Measurements from ENCODE around the gene TMEFF2.
"Not testable (repeated sequence)": the region's sequence is repeated elsewhere in the genome, so short reads cannot be mapped to it uniquely, and the experiment has no call there.

Gene TMEFF2

DNA sequence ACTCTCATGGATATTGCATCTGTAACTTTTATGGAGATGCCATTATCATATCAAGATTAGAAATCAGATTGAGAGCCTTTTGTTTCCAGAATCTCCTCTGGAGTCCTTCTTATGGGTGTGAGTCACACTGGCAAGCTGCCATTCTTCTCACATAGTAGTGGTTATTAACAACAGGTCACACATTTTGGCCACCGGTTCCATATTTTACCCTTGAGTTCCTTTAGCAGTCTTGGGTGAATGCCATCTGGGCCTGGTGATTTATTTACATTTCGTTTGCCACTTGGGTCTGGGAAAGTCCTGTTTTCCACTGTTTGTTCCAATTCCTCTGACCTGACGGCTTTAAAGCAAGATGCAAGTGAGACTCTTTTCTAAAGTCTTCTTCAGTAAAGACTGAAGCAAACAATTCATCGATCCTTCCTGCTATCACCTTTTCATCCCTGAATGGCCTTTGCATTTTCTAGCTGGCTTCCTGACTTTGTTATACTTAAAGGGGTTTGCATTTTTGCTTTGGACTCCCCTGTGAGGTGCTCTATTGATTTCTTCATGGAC lies 267.3 kb downstream of the TMEFF2 start:
- no peak for DNase-seq

GRCh38 chr2:191926671-191927070 lies 268.1 kb downstream of the TMEFF2 start:
- DNase-seq: no peak

GRCh38 chr2:191923652-191923997 lies 271.1 kb downstream of the TMEFF2 start:
- no peak for DNase-seq

DNA sequence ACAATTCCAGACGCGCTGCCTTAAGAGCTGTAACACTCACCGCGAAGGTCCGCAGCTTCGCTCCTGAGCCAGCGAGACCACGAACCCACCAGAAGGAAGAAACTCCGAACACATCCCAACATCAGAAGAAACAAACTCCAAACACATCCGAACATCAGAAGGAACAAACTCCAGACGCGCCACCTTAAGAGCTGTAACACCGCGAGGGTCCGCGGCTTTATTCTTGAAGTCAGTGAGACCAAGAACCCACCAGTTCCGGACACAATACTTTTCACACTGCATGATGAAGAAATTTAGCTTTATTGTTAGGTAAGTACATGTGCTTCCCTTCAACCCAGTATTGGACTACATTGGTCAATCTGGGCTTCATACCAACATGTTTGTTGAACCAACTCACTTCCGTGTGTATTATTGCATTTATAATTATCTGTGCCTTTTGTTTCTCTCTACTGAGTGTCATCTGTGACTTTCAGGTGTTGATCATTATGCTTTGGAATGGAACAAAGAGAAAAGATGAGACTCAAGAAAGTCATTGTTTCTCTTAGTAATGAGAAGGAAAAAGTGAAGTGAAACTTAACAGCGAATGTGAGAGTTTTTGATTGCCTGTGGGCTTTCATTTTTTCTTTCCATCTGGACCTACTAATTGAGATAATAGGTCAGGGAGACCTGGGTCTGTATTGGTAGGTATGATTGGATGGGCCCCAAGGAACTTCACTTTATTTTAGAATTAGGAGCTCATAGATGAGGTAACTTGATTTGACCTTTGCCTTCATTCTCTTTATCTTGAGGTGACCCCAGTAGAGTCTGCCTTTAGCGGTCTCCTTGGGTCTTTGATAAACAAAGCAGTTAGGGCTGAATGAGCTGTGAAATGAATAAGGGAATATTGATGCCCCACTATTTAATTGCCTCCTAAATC lies 271.7 kb downstream of the TMEFF2 start:
- DNase-seq: no peak

- not testable (repeated sequence) for DNase-seq
Measured at GRCh38 chr2:191921650-191922049, 273.1 kb downstream of the TMEFF2 start.

DNA sequence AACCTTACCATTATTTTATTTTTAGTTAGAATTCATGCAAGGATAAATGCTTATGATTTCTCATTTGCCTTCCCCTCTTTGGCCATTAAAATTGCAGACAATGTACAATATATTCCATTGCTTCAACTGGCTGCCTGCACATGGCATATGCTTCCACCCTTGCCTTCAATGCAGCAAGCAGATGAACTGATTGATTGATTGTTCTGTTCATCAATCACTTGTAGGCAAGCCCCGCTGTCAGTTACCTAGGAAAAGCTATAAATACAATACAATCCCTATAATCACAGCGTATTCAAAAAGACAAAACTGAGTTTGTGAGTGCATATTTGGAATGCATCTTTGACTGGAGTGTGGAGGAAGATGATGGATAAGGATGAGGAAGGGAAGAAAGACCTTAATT lies 274.2 kb downstream of the TMEFF2 start:
- no peak for DNase-seq

- DNase-seq: no peak
Measured at GRCh38 chr2:191917967-191918651, 276.6 kb downstream of the TMEFF2 start.

GRCh38 chr2:191917430-191917881 lies 277.3 kb downstream of the TMEFF2 start:
- no peak for DNase-seq

DNA sequence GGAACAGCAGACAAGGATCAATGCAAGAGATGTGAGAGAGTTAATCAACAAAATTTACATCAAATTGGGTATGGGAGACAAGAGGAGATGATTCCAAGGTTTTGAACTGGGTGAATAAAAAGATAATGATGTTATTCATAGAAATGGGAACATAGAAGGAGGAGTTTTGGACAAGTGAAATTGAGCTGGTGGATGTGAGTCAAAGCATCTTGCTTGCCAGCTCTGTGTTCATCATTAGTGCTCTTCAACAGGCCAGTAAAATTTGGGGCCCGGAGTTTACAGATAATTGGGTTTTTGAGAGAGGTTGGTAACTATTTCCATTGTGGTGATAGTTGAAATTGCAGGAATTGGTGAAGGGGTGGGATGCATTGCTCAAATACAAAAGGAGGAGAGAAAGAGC lies 277.9 kb downstream of the TMEFF2 start:
- DNase-seq: no peak

DNA sequence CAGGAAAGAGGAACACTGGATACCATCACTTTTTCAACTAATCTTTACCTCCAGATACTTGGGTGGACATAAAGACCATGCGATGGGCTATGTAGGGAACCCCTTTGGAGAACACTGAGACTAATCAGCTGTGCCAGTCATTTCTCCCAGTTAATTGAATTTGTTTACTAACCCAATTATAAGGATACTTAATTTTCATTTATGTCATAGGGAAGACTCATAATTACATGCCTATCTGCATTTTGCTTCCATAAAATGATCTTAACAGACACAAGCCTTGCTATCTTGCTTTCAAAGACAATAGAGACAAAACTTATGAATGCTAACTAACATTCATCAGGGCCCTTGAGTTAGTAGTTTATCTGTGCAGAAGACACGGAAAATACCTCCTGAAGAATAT lies 279.0 kb downstream of the TMEFF2 start:
- DNase-seq: no peak

GRCh38 chr2:191913796-191914195 lies 280.9 kb downstream of the TMEFF2 start:
- no peak for DNase-seq

DNA sequence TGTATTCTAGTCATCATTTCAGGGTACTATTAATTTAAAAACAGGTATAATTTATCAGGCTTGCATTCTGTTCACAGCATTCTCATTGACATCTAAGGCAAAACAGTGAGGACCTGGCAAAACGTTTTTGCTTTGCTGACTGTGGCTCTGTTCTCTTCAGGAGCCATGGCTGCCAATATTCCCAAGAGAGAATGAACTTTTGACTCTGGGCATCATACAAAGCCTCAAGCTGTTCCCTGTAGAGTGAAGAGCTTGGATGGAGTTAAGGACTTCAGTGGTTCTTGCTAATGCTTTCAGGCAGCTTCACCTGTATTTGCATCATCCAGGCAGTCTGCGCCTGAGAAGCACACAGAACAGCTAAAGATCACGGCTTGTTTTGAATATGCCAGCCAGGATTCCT lies 282.0 kb downstream of the TMEFF2 start:
- no peak for DNase-seq

DNA sequence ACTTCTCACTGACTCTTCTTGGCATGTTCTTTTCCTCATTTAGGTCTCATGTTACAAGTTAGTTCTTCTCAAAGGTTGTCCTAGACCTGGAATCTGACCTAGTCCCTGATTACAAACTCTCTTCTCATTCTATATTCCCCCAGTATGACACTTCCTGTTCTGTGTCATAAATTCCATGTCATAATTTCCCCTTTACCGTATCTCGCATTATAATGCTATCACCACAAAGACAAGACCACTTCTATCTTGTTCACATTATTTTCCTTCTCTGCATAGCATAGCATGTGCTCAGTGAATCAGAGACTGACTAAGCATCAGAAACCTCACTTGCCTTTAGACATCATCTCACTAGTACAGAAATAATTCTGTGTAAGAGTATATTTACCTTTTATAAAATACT lies 284.2 kb downstream of the TMEFF2 start:
- DNase-seq: no peak

DNA sequence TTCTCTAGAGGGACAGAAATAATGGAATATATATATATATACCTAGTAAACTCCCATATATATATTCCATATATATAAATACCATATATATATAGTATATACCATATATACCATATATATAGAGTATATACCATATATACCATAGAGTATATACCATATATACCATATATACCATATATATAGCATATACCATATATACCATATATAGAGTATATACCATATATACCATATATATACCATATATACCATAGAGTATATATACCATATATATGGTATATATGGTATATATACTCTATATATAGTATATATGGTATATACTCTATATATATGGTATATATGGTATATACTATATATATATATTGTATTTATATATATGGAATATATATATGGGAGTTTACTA lies 285.9 kb downstream of the TMEFF2 start:
- DNase-seq: no peak

DNA sequence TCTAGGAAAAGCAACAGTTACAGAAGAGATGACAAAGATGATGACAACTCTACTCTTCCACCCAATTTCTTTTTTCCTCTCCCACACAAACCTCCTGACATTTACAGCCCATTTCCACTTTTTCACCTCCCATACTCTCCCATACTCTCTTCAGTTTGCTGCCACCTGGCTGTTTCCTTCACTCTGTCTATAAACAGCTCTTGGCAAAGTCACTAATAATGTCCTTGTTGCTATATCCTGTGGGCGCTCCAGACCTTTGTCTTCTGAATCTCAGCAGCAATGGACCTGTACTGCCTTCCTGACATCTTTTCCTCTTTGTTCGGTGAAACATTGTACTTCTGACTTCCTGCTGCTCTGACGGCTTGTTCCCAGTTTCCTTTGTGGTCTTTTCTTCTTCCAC lies 287.2 kb downstream of the TMEFF2 start:
- DNase-seq: no peak

GRCh38 chr2:191907091-191907490 lies 287.6 kb downstream of the TMEFF2 start:
- no peak for DNase-seq

GRCh38 chr2:191905336-191905735 lies 289.4 kb downstream of the TMEFF2 start:
- no peak for DNase-seq

DNA sequence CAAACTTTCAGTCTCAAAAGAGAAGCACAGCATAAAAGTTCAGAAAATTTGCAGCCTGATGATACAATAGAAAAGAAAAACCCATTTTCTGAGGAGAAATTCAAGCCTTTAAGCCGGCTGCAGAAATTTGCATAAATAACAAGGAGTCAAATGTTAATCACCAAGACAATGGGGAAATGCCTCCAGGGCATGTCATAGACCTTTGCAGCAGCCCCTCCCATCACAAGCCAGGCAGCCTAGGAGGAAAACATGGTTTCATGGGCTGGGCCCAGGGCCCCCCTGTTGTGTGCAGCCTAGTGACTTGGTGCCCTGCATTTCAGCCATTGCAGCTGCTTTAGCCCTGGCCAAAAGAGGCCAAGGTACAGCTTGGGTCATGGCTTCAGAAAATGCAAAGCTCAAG lies 293.7 kb downstream of the TMEFF2 start:
- no peak for DNase-seq

DNA sequence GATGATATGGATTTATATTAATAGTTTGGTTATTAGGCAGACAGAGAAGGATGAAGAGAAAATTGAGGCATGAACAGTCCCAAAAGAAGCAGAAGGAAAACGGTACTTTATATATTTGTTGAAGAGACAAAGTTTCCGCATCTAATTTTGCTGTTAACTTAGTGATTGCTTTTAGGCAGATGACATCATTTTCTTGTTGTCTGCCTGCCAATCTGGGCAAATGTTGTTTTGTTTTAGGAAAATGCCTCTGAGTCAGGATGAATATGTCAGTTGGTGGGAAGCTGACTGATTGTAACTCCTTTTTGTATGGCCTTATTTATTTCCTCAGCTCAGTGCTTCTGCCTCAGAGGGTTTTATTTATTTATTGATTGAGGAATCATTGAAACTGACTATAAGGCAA lies 295.3 kb downstream of the TMEFF2 start:
- no peak for DNase-seq
